GM12878 (cell line): Measurements from ENCODE around the gene DUOX2. TPM values are rescaled to one million over a fixed set of nuclear protein-coding genes. Genes with fewer than 3 reads are reported as not detected.
"Not testable (repeated sequence)": the region's sequence is repeated elsewhere in the genome, so short reads cannot be mapped to it uniquely, and the experiment has no call there.

ENCODE experiments used
- ATAC-seq: fragments of 200-7000 bp; cut with Tn5 transposase; 3 replicates; pipeline ENCODE4 v1.9.1; 2020; ENCODE audit warnings: mild to moderate bottlenecking, moderate library complexity
- BruUV-seq: library from RNA; stranded (reverse); fragments of 400-500 nt; replicated peaks from 2 replicates; lab custom pipeline; 2021; lab: Mats Ljungman, UMichigan
- CTCF ChIA-PET: fragments of 300-600 bp; sonication (Branson Sonifier 250); formaldehyde crosslinking; extraction: SDS; loops from one replicate; lab custom pipeline; 2021; ENCODE audit warnings: inconsistent platforms; lab: Yijun Ruan, JAX
- POLR2A ChIA-PET: fragments of 350-600 bp; formaldehyde crosslinking; extraction: SDS; loops from one replicate; lab custom pipeline; 2021; ENCODE audit warnings: inconsistent platforms; lab: Charles Lee
- RAD21 ChIA-PET: fragments of 300-600 bp; sonication (Branson Sonifier 250); formaldehyde crosslinking; loops from one replicate; lab custom pipeline; 2023; ENCODE audit warnings: antibody characterized with exemption; ENCODE audit not compliant: unreplicated experiment; lab: Charles Lee
- SMC1A ChIA-PET: fragments of 300-600 bp; sonication (Branson Sonifier 250); formaldehyde crosslinking; loops from one replicate; lab custom pipeline; 2023; ENCODE audit not compliant: unreplicated experiment, uncharacterized antibody; lab: Charles Lee
- DNase-seq: peaks from one replicate; pipeline ENCODE4 v3.0.0-alpha.2; 2011; ENCODE audit warnings: low read depth, low spot score
- FAIRE-seq: peaks from 3 replicates; lab custom pipeline; 2011; peaks lifted over from hg19 to GRCh38; lab: Jason Lieb, UNC
- H2AFZ ChIP-seq: 2 replicates; pipeline ENCODE4 v1.6.0; 2011; ENCODE audit warnings: low read depth, low read length, control low read depth; ENCODE audit not compliant: control insufficient read depth
- H3K27ac ChIP-seq: 2 replicates; pipeline ENCODE4 v1.5.1; 2011; ENCODE audit warnings: control low read depth; ENCODE audit not compliant: control insufficient read depth, insufficient read depth
- H3K27me3 ChIP-seq, 2 experiments: replicated peaks in 1 of 2; 2 replicates each; pipeline versions ENCODE4 v1.6.0 to v1.6.1; 2011; ENCODE audit warnings: low read length in 1 of 2; ENCODE audit not compliant: control insufficient read depth in 2 of 2, insufficient read depth in 2 of 2
- H3K36me3 ChIP-seq, 2 experiments: 2 replicates each; pipeline ENCODE4 v1.5.1; 2011; ENCODE audit warnings: low read length in 1 of 2; ENCODE audit not compliant: control insufficient read depth in 2 of 2, insufficient read depth in 2 of 2
- H3K4me1 ChIP-seq: 2 replicates; pipeline ENCODE4 v1.6.1; 2011; ENCODE audit warnings: mild to moderate bottlenecking, low read length, moderate library complexity, mixed read lengths; ENCODE audit not compliant: control insufficient read depth, insufficient read depth
- H3K4me2 ChIP-seq: 2 replicates; pipeline ENCODE4 v1.6.0; 2011; ENCODE audit warnings: control low read depth; ENCODE audit not compliant: control insufficient read depth, insufficient read depth
- H3K4me3 ChIP-seq: fragments of 200-600 bp; sonication (generic); 2 replicates; pipeline ENCODE4 v1.5.1; 2016
- H3K79me2 ChIP-seq: 2 replicates; pipeline ENCODE4 v1.6.0; 2011; ENCODE audit warnings: low read length; ENCODE audit not compliant: control insufficient read depth, insufficient read depth
- H3K9ac ChIP-seq: 2 replicates; pipeline ENCODE4 v1.8.0; 2011; ENCODE audit warnings: low read length, control low read depth, mixed read lengths; ENCODE audit not compliant: control insufficient read depth, insufficient read depth
- H3K9me3 ChIP-seq: replicated peaks from 3 replicates; pipeline ENCODE4 v1.5.1; 2011; ENCODE audit warnings: mild to moderate bottlenecking, low read length; ENCODE audit not compliant: control insufficient read depth, insufficient read depth
- H4K20me1 ChIP-seq: 2 replicates; pipeline ENCODE4 v1.6.0; 2011; ENCODE audit not compliant: control insufficient read depth, insufficient read depth
- WGBS: methylation state at CpG from one replicate; pipeline ENCODE4 v1.1.6; 2016; ENCODE audit warnings: low lambda C conversion rate; ENCODE audit not compliant: insufficient replicate concordance, insufficient coverage; ENCODE audit errors: missing lambda C conversion rate; 5-methylcytosine and 5-hydroxymethylcytosine counted together
- in situ Hi-C: fragments of 300-500 bp; cut with MboI; formaldehyde crosslinking; loops from 9 replicates; pipeline ENCODE4 v1.14.3; 2018; ENCODE audit warnings: mixed read lengths
- intact Hi-C: fragments of 100-400 bp; cut with micrococcal nuclease; formaldehyde crosslinking; loops from one replicate; pipeline ENCODE4 v1.14.2; 2022; ENCODE audit not compliant: unreplicated experiment
- polyA plus RNA-seq, 11 experiments: library from polyadenylated mRNA; depleted of rRNA in 4 of 11; unstranded in 6 of 11; stranded (reverse) in 5 of 11; fragments of >200 nt; fragmentation: Nextera tagmentation in 4 of 11; fragmentation: Illumina TruSeq in 1 of 11; extraction: Ambion mirVana in 4 of 11; extraction: Trizol in 1 of 11; gene quantifications; 1 replicate in 1 of 11; 2 replicates in 10 of 11; pipeline versions ENCODE4 v1.2.1 to v1.2.3, GENCODE V29; 2011 to 2016; ENCODE audit warnings: inconsistent platforms in 2 of 11, missing spikeins in 2 of 11, low read depth in 1 of 11
- total RNA-seq, 4 experiments: library from RNA; depleted of rRNA in 3 of 4; stranded (reverse); fragments of >200 nt in 3 of 4; fragmentation: Illumina TruSeq in 1 of 4; extraction: Trizol in 1 of 4; gene quantifications; 2 replicates each; pipeline versions ENCODE4 v1.2.1 to v1.2.3, GENCODE V29; 2013 to 2021

Gene DUOX2
- total and polyA plus RNA-seq, 10 of the 15 experiments (the other 5 are each of a cell fraction or from before 2014, with no cell fraction given): 0.05 TPM; not detected in 9

GRCh38 chr15:45075440-45076320 lies 38.3 kb downstream of the DUOX2 start:
- FAIRE-seq, H2AFZ ChIP-seq, H3K9me3 ChIP-seq, H3K27me3 ChIP-seq, BruUV-seq, H3K36me3 ChIP-seq, CTCF ChIA-PET, RAD21 ChIA-PET, intact Hi-C loops, DNase-seq, H3K9ac ChIP-seq, SMC1A ChIA-PET, H3K79me2 ChIP-seq, H3K4me3 ChIP-seq, H3K4me1 ChIP-seq, H3K27ac ChIP-seq, ATAC-seq, POLR2A ChIA-PET, H4K20me1 ChIP-seq, in situ Hi-C loops, H3K4me2 ChIP-seq: not testable (repeated sequence)
- WGBS: 82% methylated on average over 1 of the region's 9 CpGs

- H3K4me1 ChIP-seq, H3K4me2 ChIP-seq, SMC1A ChIA-PET, H3K27ac ChIP-seq, BruUV-seq, H3K36me3 ChIP-seq, POLR2A ChIA-PET, H3K9me3 ChIP-seq, H3K9ac ChIP-seq, FAIRE-seq, RAD21 ChIA-PET, H4K20me1 ChIP-seq, H2AFZ ChIP-seq, DNase-seq, intact Hi-C loops, H3K4me3 ChIP-seq, in situ Hi-C loops, H3K27me3 ChIP-seq, CTCF ChIA-PET, H3K79me2 ChIP-seq, ATAC-seq: not testable (repeated sequence)
Observed at GRCh38 chr15:45073602-45074001, 40.4 kb downstream of the DUOX2 start.

DNA sequence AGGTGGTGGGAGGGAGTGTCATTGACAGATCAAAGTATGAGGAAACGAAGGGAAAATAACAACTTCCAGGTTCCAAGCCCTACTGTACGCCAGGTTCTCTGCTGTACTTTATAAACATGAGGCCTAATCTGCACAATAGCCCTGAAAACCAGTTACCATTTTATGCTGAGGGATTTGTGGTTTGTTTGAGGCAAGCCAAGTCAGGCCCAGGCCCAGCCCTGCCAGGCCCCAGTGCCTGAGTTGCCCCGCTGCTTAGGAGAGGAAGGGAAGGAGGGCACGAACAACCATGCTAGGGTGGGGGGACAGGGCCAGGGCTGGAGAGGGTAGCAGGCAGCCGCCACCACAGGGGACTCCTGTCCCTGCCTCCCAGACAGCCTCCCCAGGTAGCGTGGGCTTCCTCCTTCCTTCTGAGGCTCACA lies 44.0 kb downstream of the DUOX2 start:
- CTCF ChIA-PET: interaction anchor here (0.6 kb wide), 1 partner anchor 382 kb away, joined by 3 read pairs; no protein-coding TSS in a partner anchor
- not testable (repeated sequence) for FAIRE-seq

More for the DNA sequence above, 44.0 kb downstream of the DUOX2 start:
- H3K9me3 ChIP-seq, H3K4me1 ChIP-seq, H3K36me3 ChIP-seq, H3K27ac ChIP-seq, H2AFZ ChIP-seq, H3K79me2 ChIP-seq, ATAC-seq, DNase-seq, BruUV-seq, intact Hi-C loops, RAD21 ChIA-PET, H3K4me2 ChIP-seq, H3K27me3 ChIP-seq, in situ Hi-C loops, H3K4me3 ChIP-seq, POLR2A ChIA-PET, H4K20me1 ChIP-seq, H3K9ac ChIP-seq, SMC1A ChIA-PET: not testable (repeated sequence)
- 100% methylated on average over 2 of the region's 6 CpGs for WGBS
